ENCODE results near the gene POTEM. TPM values are rescaled to one million over a fixed set of nuclear protein-coding genes. Genes with fewer than 3 reads are reported as not detected.
"Not testable (repeated sequence)": the region's sequence is repeated elsewhere in the genome, so short reads cannot be mapped to it uniquely, and the experiment has no call there.

POTEM gene
- total and polyA plus RNA-seq, 12 donors: not detected

DNA sequence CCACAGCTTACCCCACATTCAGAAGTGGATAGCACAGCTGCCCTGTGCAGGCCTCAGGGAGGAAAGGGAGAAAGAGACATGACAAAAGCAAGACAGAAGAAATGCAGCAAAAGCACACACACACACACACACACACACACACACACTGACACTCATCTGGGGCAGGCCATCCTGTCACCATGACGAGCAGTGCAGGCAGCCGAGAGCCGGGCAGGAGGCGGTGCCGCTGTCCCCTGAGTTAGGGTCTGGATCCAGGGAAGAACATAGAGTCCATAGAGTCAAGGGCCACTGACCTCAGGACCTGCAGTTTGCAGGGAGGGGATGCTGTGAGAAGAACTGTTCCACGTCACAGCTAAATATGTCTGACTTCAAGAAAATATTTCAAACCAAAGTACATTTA lies 4.0 kb upstream of the POTEM start:
- H3K9me3 ChIP-seq (replicated peaks in 1 of 3); DNase-seq; H3K4me3 ChIP-seq; H3K27ac ChIP-seq; H3K36me3 ChIP-seq (replicated peaks in 1 of 2); H3K27me3 ChIP-seq; intact Hi-C loops (cut with DNase I); H3K4me1 ChIP-seq (replicated peaks in 1 of 2): not testable (repeated sequence)
- 75 to 90% (median 79%) methylated on average over 1 to 6 of the region's 6 CpGs for WGBS, 4 donors

DNA sequence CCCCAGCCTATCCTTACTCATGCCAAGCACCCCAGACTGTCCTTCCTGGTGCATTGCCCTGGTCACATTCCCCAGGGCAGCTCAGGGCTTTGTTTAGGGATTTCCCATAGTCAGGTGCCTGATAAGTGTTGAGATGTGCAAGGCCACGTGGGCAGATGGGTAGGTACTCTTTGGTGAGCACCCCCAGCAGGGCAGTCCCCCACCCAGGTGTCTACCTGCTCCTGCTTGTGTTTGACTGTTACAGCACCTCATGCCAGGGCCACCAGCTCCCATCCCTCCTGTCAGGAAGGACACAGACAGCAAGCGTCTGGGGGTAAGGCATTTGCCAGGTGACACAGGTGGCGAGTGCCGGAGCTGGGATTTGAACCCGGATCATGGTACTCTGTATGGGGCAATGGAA lies 2.4 kb upstream of the POTEM start:
- H3K9me3 ChIP-seq (replicated peaks in 1 of 3); H3K27ac ChIP-seq; H3K4me3 ChIP-seq; H3K4me1 ChIP-seq (replicated peaks in 1 of 2); H3K36me3 ChIP-seq (replicated peaks in 1 of 2); DNase-seq; intact Hi-C loops (cut with DNase I); H3K27me3 ChIP-seq: not testable (repeated sequence)
- no CpG with 5 or more reads among the region's 5 CpGs for WGBS, 4 donors

DNA sequence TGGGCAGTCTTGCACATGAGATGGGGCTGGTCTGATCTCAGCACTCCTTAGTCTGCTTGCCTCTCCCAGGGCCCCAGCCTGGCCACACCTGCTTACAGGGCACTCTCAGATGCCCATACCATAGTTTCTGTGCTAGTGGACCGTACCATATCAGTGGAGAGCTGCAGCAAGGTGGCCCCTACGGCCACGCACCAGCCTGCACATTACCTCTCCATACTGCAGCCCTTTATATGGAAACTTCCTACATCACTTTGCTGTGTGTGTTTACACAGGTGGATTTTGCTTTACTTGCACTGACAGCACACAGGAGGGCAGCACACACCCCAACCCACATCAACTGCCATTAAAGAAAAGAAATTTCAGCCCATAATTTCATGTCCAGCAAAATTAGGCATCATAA lies 35.3 kb downstream of the POTEM start:
- H3K36me3 ChIP-seq (replicated peaks in 1 of 2); H3K27ac ChIP-seq; intact Hi-C loops (cut with DNase I); H3K4me3 ChIP-seq; H3K9me3 ChIP-seq (replicated peaks in 1 of 3); H3K27me3 ChIP-seq; H3K4me1 ChIP-seq (replicated peaks in 1 of 2): not testable (repeated sequence)
- peak in 1 of 7 donors; percentile 25 for DNase-seq
- 67 to 80% (median 76%) methylated on average over 3 of the region's 3 CpGs for WGBS, 4 donors

DNA sequence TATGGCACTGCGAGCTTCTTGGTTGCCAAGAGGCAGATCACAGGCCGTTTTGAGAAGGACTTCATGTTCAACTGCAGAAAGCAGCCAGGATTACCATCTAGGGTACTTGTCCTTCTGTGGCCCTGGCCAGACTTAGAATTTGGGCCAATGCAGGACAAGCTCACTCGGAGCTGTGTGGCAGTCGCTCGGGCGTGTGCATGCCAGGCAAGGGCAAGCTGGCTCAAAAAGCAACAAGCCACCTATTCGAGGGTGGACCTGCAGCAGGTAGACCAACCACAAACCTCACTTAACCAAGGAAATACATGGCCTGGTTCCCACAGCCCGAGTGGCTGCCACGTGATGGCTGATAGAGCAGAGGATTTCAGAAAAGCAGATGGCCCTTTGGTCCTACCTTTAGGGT lies 39.3 kb downstream of the POTEM start:
- DNase-seq; H3K9me3 ChIP-seq (replicated peaks in 1 of 3); H3K27ac ChIP-seq; intact Hi-C loops (cut with DNase I); H3K4me3 ChIP-seq; H3K27me3 ChIP-seq; H3K4me1 ChIP-seq (replicated peaks in 1 of 2); H3K36me3 ChIP-seq (replicated peaks in 1 of 2): not testable (repeated sequence)
- WGBS, 4 donors: 17 to 26% methylated on average over 1 to 2 of the region's 9 CpGs; no CpG with 5 or more reads in 2 of the 4 donors

DNA sequence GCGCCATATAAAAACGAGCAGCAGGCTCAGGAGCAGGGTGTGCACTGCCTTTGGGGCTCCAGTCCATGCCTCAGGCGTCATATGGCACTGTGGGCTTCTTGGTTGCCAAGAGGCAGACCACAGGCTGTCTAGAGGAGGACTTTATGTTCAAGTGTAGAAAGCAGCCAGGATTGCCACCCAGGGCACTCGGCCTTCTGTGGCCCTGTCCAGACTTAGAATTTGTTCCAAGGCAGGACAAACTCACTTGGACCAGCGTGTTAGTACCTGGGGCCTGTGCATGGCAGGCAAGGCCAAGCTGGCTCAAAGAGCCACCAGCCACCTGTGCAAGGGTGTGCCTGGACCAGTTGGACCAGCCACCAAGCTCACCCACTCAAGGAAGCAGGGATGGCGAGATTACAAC lies 40.4 kb downstream of the POTEM start:
- peak in 1 of 7 donors; percentile 29 for DNase-seq
- H3K27me3 ChIP-seq; H3K4me3 ChIP-seq; intact Hi-C loops (cut with DNase I); H3K36me3 ChIP-seq (replicated peaks in 1 of 2); H3K9me3 ChIP-seq (replicated peaks in 1 of 3); H3K4me1 ChIP-seq (replicated peaks in 1 of 2); H3K27ac ChIP-seq: not testable (repeated sequence)
- 60 to 78% methylated on average over 2 of the region's 6 CpGs; no CpG with 5 or more reads in 2 of the 4 donors for WGBS, 4 donors

DNA sequence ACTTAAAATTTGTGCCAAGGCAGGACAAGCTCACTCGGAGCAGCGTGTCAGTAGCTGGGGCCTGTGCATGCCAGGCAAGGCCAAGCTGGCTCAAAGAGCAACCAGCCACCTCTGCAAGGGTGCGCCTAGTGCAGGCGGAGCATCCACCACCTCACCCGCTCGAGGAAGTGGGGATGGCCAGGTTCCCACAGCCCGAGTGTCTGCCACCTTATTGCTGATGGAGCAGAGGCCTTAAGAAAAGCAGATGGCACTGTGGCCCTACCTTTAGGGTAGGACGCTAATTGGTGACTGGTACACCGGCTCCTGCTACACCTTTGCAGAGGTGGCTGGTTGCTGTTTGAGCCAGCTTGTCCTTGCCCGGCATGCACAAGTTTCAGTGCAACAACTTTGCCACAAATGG lies 43.8 kb downstream of the POTEM start:
- H3K27ac ChIP-seq; H3K9me3 ChIP-seq (replicated peaks in 1 of 3); H3K4me3 ChIP-seq; H3K36me3 ChIP-seq (replicated peaks in 1 of 2); H3K27me3 ChIP-seq; H3K4me1 ChIP-seq (replicated peaks in 1 of 2); intact Hi-C loops (cut with DNase I): not testable (repeated sequence)
- DNase-seq: peak in 1 of 7 donors; percentile 28
- 78 to 100% (median 87%) methylated on average over 2 to 6 of the region's 10 CpGs; no CpG with 5 or more reads in 1 of the 4 donors for WGBS, 4 donors

DNA sequence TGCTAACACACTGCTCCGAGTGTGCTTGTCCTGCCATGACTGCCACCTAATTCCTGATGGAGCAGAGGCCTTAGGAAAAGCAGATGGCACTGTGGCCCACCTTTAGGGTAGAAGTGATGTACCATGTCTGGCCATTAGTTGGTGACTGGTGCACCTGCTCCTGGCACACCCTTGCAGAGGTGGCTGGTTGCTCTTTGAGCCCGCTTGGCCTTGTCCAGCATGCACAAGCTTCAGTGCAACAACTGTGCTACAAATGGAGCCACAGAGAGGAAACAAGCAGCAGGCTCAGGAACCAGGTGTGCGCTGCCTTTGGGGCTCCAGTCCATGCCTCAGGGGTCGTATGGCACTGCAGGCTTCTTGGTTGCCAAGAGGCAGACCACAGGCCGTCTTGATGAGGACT lies 44.5 kb downstream of the POTEM start:
- H3K9me3 ChIP-seq (replicated peaks in 1 of 3); DNase-seq; intact Hi-C loops (cut with DNase I); H3K4me1 ChIP-seq (replicated peaks in 1 of 2); H3K27ac ChIP-seq; H3K36me3 ChIP-seq (replicated peaks in 1 of 2); H3K4me3 ChIP-seq; H3K27me3 ChIP-seq: not testable (repeated sequence)
- 40 to 64% methylated on average over 2 to 3 of the region's 5 CpGs; no CpG with 5 or more reads in 2 of the 4 donors for WGBS, 4 donors

DNA sequence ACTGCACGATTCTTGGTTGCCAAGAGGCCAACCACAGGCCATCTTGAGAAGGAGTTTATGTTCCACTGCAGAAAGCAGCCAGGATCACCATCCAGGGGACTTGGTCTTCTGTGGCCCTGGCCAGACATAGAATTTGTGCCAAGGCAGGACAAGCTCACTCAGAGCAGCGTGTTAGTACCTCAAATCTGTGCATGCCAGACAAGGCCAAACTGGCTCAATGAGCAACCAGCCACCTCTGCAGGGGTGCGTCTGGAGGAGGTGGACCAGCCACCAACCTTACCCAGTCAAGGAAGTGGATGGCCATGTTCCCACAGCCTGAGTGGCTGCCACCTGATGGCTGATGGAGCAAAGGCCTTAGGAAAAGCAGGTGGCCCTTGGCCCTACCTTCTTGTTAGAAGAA lies 48.0 kb downstream of the POTEM start:
- no CpG with 5 or more reads among the region's 3 CpGs for WGBS, 4 donors
- not testable (repeated sequence) for DNase-seq

DNA sequence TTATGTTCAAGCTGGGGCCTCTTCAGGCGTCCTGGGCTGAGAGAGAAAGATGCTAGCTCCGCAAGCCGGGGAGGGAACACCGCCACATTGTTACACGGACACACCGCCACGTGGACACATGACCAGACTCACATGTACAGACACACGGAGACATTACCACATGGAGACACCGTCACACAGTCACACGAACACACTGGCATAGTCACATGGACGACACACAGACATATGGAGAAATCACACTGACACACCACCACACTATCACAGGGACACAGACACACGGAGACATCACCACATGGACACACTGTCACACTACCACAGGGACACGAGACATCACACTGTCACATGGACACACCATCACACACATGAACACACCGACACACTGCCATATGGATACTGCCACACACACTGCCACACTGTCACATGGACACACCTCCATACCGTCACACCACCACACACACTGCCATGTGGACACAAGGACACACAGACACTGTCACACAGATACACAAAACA lies 57.9 kb downstream of the POTEM start:
- H3K9me3 ChIP-seq (replicated peaks in 1 of 3); H3K27ac ChIP-seq; H3K4me3 ChIP-seq; H3K4me1 ChIP-seq (replicated peaks in 1 of 2); intact Hi-C loops (cut with DNase I); H3K36me3 ChIP-seq (replicated peaks in 1 of 2); DNase-seq; H3K27me3 ChIP-seq: not testable (repeated sequence)
- WGBS, 4 donors: 62 to 79% (median 73%) methylated on average over 5 to 8 of the region's 15 CpGs; no CpG with 5 or more reads in 1 of the 4 donors

More for the DNA sequence above, 48.0 kb downstream of the POTEM start:
- H3K4me3 ChIP-seq; H3K4me1 ChIP-seq (replicated peaks in 1 of 2); H3K36me3 ChIP-seq (replicated peaks in 1 of 2); H3K9me3 ChIP-seq (replicated peaks in 1 of 3); intact Hi-C loops (cut with DNase I); H3K27ac ChIP-seq; H3K27me3 ChIP-seq: not testable (repeated sequence)

DNA sequence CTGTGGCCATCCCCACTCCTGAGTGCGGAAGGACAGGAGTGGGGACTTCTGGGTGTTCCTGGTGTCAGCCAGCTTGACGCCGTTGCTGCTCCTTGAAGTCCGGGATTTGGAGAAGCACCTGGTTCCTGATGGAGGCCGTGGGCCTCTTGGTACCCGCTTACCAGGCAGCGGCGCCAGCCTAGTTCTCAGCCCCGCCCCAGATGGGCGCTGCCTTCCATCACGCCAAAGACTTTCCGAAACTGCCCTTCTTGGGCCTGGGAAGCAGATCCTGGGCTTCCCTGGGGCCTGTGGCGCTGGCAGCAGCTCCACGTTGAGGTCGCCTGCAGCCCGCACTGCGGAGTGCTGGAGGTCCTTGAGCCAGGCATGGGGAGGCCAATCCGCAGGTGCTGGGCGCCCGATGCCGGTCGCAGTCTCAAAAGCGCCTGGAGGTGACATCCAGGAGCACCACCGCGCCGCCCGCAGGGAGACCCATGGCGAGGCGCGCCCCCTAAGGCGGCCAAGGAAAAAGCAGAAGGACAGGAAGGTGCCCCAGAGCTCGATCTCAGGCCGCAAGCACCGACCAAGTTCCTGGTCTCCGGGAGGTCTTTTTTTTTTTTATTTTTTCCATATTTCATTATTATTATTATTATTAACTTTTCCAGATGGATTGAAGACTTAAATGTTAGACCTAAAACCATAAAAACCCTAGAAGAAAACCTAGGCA lies 59.6 kb downstream of the POTEM start:
- H3K27ac ChIP-seq; H3K4me1 ChIP-seq (replicated peaks in 1 of 2); H3K36me3 ChIP-seq (replicated peaks in 1 of 2); DNase-seq; intact Hi-C loops (cut with DNase I); H3K9me3 ChIP-seq (replicated peaks in 1 of 3); H3K4me3 ChIP-seq; H3K27me3 ChIP-seq: not testable (repeated sequence)
- 67 to 100% (median 81%) methylated on average over 1 to 20 of the region's 35 CpGs; no CpG with 5 or more reads in 1 of the 4 donors for WGBS, 4 donors

DNA sequence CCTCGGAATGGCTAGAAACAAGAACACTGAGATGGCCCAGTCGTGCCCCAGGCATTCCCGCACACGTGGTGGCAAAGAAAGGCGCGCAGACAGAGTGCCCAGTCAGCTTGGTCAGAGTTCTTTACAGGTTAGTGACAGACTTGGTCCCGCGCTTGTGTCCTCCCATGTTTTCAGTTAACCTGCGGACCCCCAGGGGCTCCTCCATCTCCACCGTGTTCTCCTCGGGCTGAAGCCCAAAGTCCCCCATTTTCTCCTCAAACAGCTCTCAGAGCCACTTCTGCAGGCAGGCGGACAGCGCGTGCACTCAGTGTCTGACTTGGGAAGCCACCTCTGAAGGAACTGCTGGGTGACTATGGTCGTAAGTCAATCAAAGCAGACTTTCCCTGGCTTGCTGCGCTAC lies 60.7 kb downstream of the POTEM start:
- H3K4me3 ChIP-seq; intact Hi-C loops (cut with DNase I); H3K36me3 ChIP-seq (replicated peaks in 1 of 2); H3K27ac ChIP-seq; H3K27me3 ChIP-seq; H3K4me1 ChIP-seq (replicated peaks in 1 of 2); DNase-seq; H3K9me3 ChIP-seq (replicated peaks in 1 of 3): not testable (repeated sequence)
- WGBS, 4 donors: 76 to 80% methylated on average over 4 to 5 of the region's 16 CpGs; no CpG with 5 or more reads in 2 of the 4 donors
